ENCODE measurements around the gene HOXD9. TPM values are rescaled to one million over a fixed set of nuclear protein-coding genes. Genes with fewer than 3 reads are reported as not detected.

The HOXD9 gene
- total RNA-seq, 6 donors from 2014 or later, result 0.40 to 1.2 TPM; not detected in 4

DNA sequence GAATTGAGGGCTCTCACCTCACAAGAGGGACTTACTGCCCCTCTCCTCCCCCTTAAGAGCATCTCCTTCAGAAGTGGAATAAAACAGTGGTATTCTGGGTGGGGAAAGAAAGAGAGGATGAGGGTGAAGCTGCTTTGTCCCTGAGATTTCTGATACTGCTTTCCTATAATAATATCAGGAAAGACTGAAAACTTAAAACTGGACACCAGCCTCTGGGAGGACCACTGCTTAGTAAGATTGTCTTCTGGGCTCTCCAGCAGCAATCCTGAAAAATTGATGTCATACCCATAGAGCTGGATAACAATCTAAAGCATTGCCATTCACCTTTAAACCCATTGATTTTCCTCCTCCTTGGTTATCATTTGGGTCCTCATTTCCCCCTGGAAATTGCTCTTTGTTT, 24.1 kb downstream of the HOXD9 start:
- no peak for TF ChIP-seq EP300 (IDR thresholded peaks at IDR 0.05)
- no peak for TF ChIP-seq POLR2AphosphoS5 (IDR thresholded peaks at IDR 0.05)
- TF ChIP-seq, protein P1, sequence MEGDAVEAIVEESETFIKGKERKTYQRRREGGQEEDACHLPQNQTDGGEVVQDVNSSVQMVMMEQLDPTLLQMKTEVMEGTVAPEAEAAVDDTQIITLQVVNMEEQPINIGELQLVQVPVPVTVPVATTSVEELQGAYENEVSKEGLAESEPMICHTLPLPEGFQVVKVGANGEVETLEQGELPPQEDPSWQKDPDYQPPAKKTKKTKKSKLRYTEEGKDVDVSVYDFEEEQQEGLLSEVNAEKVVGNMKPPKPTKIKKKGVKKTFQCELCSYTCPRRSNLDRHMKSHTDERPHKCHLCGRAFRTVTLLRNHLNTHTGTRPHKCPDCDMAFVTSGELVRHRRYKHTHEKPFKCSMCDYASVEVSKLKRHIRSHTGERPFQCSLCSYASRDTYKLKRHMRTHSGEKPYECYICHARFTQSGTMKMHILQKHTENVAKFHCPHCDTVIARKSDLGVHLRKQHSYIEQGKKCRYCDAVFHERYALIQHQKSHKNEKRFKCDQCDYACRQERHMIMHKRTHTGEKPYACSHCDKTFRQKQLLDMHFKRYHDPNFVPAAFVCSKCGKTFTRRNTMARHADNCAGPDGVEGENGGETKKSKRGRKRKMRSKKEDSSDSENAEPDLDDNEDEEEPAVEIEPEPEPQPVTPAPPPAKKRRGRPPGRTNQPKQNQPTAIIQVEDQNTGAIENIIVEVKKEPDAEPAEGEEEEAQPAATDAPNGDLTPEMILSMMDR (IDR thresholded peaks at IDR 0.05), result no peak
- no peak for TF ChIP-seq POLR2A (IDR thresholded peaks at IDR 0.05)
- no peak overlapping the region for H3K27ac ChIP-seq
- H3K4me1 ChIP-seq, result peaks cover 0 to 23% (median 1%) of the 10 kb centered on the region in 4 donors
- no peak for ATAC-seq (ENCODE audit: low FRiP score in 2 of 2)
- DNase-seq, result no peak
- H3K36me3 ChIP-seq, result no peaks in the 10 kb centered on the region
- no peaks in the 10 kb centered on the region for H3K9me3 ChIP-seq
- H3K4me3 ChIP-seq, result no peak overlapping the region
- peaks cover 0 to 61% (median 30%) of the 10 kb centered on the region in 4 donors for H3K27me3 ChIP-seq

DNA sequence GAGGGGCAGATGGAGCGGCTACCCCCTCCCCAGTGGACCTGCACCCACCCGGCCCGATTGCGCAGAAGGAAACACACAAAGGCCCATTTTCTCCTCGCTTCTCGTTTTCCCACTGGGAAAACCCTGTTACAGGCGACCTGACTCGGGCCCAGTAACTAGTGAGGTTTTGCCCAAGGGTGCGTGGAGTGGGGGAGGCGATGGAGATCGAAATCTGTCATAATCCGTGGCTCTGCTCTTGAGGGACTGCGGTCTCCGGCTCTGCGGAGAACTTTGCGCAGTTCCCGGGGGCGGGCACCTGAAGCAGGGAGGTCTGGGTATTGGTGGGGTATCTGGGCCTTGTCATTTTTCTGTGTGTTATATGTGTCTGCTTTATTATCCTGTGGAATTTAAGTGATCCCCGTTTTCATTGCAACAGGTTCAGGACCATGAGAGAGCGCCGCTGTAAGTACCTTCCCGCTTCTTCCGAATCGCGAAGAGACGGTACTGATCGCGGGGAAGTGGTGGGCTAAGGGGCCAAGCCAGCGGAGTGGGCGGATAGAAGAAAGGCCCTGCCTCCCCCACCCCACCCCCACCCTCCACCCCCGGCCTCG, 24.8 kb downstream of the HOXD9 start:
- Histone ChIP-seq H3K27ac (no peak overlapping the region), H3K27me3 (peaks cover 0 to 64% (median 35%) of the 10 kb centered on the region in 4 donors), H3K36me3 (no peaks in the 10 kb centered on the region), H3K4me1 (peaks cover 0 to 30% (median 4%) of the 10 kb centered on the region in 4 donors), H3K9me3 (no peaks in the 10 kb centered on the region), H3K4me3 (no peak overlapping the region)
- DNase-seq (no peak), ATAC-seq (ENCODE audit: low FRiP score in 2 of 2) (no peak)
- WGBS, 2 donors, result 16 to 17% methylated on average over 27 to 32 of the region's 32 CpGs
- TF ChIP-seq POLR2A (IDR thresholded peaks at IDR 0.05), result no peak
- TF ChIP-seq POLR2AphosphoS5 (IDR thresholded peaks at IDR 0.05), result no peak
- no peak for TF ChIP-seq EP300 (IDR thresholded peaks at IDR 0.05)
- TF ChIP-seq, protein P1 (IDR thresholded peaks at IDR 0.05), result no peak

DNA sequence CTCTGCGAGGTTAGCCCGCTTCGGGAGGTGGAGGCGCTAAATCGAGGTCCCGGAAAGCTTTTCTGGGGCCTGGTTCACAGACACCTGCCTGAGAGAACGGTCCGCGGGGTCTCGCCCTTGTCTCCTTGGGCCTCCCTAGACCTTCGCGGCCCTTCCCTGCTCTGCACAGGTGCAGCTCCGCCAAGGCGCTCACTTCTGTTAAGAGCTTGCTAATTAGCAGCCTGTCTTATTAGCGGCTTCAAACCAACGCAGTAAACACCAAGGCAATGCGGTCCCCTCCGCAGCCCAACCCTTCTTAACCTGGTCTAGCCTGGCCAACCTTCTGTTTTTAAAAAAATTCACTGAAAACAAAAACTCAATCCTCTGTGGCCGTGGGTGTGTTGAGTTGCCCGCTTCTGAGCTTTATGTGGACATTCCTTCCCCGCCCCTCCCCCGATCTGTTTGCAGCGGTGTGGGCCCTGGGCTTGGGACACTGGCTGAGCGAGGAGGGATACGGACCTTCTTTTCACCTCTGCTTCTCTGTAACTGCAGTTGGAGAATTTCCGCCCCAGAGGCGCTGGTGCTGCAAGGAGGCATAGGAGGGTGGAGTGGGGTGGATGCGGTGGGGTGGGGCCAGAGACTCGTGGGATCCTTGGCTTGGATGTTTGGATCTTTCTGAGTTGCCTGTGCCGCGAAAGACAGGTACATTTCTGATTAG, 25.4 kb downstream of the HOXD9 start:
- H3K27ac ChIP-seq, result no peak overlapping the region
- H3K4me1 ChIP-seq, result peaks cover 0 to 34% (median 7%) of the 10 kb centered on the region in 4 donors
- peaks cover 0 to 70% (median 38%) of the 10 kb centered on the region in 4 donors for H3K27me3 ChIP-seq
- H3K9me3 ChIP-seq, result no peaks in the 10 kb centered on the region
- ATAC-seq (ENCODE audit: low FRiP score in 2 of 2) (no peak), DNase-seq (no peak)
- 7 to 13% methylated on average over 18 to 31 of the region's 31 CpGs for WGBS, 2 donors
- TF ChIP-seq POLR2A (IDR thresholded peaks at IDR 0.05), result no peak
- TF ChIP-seq, protein P1 (IDR thresholded peaks at IDR 0.05), result no peak
- TF ChIP-seq POLR2AphosphoS5 (IDR thresholded peaks at IDR 0.05), result no peak
- TF ChIP-seq EP300 (IDR thresholded peaks at IDR 0.05), result no peak
- no peak overlapping the region for H3K4me3 ChIP-seq
- no peaks in the 10 kb centered on the region for H3K36me3 ChIP-seq

DNA sequence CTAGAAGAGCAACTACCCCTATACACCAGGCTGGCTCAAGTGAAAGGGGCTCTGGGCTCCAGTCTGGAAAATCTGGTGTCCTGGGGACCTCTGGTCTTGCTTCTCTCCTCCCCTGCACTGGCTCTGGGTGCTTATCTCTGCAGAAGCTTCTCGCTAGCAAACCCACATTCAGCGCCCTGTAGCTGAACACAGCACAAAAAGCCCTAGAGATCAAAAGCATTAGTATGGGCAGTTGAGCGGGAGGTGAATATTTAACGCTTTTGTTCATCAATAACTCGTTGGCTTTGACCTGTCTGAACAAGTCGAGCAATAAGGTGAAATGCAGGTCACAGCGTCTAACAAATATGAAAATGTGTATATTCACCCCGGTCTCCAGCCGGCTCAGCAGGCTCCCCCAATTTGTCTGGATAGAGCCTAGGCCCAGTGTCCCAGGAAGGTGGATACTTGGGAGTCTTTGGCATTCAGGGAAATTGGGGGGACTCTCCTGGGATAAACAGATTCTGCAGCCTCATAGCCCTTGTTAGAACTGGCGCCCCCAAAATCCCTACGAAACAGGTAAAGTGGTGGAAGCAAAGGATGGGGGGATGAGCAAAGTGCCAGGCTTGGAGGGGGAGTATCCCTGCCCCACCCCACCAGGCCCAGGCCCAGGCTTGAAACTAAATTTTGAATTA, 26.4 kb downstream of the HOXD9 start:
- TF ChIP-seq EP300 (IDR thresholded peaks at IDR 0.05), result no peak
- TF ChIP-seq POLR2AphosphoS5 (IDR thresholded peaks at IDR 0.05), result no peak
- TF ChIP-seq, protein P1 (IDR thresholded peaks at IDR 0.05), result no peak
- TF ChIP-seq POLR2A (IDR thresholded peaks at IDR 0.05), result no peak
- H3K36me3 ChIP-seq, result no peaks in the 10 kb centered on the region
- H3K27me3 ChIP-seq, result peaks cover 0 to 72% (median 36%) of the 10 kb centered on the region in 4 donors
- WGBS, 2 donors, result 23% methylated on average over 11 of the region's 11 CpGs
- no peak for DNase-seq
- H3K27ac ChIP-seq, result no peak overlapping the region
- ATAC-seq (ENCODE audit: low FRiP score in 2 of 2), result no peak
- no peaks in the 10 kb centered on the region for H3K9me3 ChIP-seq
- H3K4me3 ChIP-seq, result no peak overlapping the region
- H3K4me1 ChIP-seq, result peaks cover 0 to 34% (median 7%) of the 10 kb centered on the region in 4 donors
